ENCODE data around the gene NSUN7. TPM values are rescaled to one million over a fixed set of nuclear protein-coding genes. Genes with fewer than 3 reads are reported as not detected.

Gene NSUN7
- total RNA-seq, 2 donors from 2014 or later = 14.3 to 35.3 TPM

DNA sequence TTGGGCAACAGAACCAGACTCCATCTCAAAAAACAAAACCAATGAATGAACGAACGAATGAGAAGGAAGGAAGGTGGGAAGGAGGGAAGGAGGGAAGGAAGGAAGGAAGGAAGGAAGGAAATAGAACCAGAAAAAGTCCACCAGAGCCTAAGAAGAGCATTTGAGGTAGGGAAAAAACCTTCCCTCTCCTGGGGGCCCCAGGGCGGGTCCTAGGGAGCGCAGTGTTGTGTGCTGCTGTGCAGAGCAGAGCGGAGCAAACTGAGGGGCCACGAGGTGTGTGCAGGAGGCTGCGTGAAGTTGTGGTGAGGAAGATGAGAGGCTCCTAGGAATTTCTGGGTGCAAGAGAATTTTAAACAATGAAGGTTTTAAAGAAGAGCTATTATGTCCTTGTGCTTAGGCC lies 16.0 kb upstream of the NSUN7 start:
- Histone ChIP-seq H3K27me3 (no peaks in the 10 kb centered on the region), H3K4me3 (no peak overlapping the region), H3K27ac (no peak overlapping the region), H3K4me1 (peaks cover 14% of the 10 kb centered on the region), H3K36me3 (replicated peaks in 1 of 2; ENCODE audit: insufficient read depth in 1 of 2, low read depth in 2 of 2) (no peaks in the 10 kb centered on the region), H3K9me3 (no peaks in the 10 kb centered on the region)
- WGBS, 2 donors = 77 to 85% methylated on average over 7 of the region's 7 CpGs
- intact Hi-C loops (cut with DNase I) = no loop called here
- DNase-seq (no peak), ATAC-seq (no peak)
- no peak for TF ChIP-seq POLR2A (IDR thresholded peaks at IDR 0.05)
- TF ChIP-seq, protein P1, sequence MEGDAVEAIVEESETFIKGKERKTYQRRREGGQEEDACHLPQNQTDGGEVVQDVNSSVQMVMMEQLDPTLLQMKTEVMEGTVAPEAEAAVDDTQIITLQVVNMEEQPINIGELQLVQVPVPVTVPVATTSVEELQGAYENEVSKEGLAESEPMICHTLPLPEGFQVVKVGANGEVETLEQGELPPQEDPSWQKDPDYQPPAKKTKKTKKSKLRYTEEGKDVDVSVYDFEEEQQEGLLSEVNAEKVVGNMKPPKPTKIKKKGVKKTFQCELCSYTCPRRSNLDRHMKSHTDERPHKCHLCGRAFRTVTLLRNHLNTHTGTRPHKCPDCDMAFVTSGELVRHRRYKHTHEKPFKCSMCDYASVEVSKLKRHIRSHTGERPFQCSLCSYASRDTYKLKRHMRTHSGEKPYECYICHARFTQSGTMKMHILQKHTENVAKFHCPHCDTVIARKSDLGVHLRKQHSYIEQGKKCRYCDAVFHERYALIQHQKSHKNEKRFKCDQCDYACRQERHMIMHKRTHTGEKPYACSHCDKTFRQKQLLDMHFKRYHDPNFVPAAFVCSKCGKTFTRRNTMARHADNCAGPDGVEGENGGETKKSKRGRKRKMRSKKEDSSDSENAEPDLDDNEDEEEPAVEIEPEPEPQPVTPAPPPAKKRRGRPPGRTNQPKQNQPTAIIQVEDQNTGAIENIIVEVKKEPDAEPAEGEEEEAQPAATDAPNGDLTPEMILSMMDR (IDR thresholded peaks at IDR 0.05) = no peak

DNA sequence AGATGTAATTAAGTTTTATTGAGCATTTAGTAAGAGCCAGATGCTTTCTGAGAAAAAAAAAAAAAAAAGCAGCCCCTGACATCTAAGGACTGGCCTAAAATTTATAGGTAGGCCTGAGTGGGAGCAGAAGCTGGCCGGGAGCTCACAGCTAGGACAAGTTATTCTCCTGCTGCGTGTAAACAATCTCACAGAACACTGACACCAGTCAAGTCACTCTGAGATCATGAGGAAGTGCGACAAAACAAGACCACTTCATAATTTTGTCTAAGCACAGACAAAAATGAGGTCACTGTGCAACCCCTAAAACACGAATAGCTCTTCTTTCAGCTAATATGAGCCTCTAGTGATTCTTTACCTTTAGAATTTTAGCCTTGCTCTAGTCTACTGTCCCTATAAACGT lies 15.3 kb upstream of the NSUN7 start:
- no peak overlapping the region for H3K27ac ChIP-seq
- H3K4me3 ChIP-seq = no peak overlapping the region
- no peaks in the 10 kb centered on the region for H3K36me3 ChIP-seq (replicated peaks in 1 of 2; ENCODE audit: insufficient read depth in 1 of 2, low read depth in 2 of 2)
- WGBS, 2 donors = 72 to 89% methylated on average over 5 of the region's 5 CpGs
- DNase-seq (no peak), ATAC-seq (no peak)
- TF ChIP-seq, protein P1 (IDR thresholded peaks at IDR 0.05) = no peak
- TF ChIP-seq POLR2A (IDR thresholded peaks at IDR 0.05) = no peak
- intact Hi-C loops (cut with DNase I) = no loop called here
- no peaks in the 10 kb centered on the region for H3K27me3 ChIP-seq
- H3K4me1 ChIP-seq = peaks cover 14% of the 10 kb centered on the region
- no peaks in the 10 kb centered on the region for H3K9me3 ChIP-seq

DNA sequence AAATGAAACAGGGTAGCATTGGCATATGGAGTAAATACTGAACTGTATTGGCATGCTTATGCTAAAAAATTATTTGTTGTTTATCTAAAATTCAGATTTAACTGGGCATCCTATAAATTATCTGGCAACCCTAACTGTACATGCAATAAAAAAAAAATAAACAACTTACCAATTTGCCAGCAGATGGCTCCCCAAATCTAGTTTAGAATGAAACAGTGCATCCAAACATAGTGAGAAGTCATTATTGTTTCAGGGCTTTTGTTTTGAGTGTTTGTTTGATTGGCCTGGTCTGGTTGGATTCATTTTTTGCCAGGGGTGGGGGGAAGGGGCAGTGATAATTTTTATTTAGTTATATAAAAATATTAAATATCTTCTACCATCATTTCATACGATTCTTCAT lies 12.8 kb upstream of the NSUN7 start:
- no peak overlapping the region for H3K27ac ChIP-seq
- DNase-seq = no peak
- peaks cover 9% of the 10 kb centered on the region for H3K4me1 ChIP-seq
- intact Hi-C loops (cut with DNase I) = loop anchor here (5.0 kb wide), 1 partner anchor 160 kb away; no protein-coding TSS in a partner anchor
- TF ChIP-seq, protein P1 (IDR thresholded peaks at IDR 0.05) = peak in 5 of 7 experiments; percentile 22 to 43 (median 40)
- no peak for TF ChIP-seq POLR2A (IDR thresholded peaks at IDR 0.05)
- WGBS, 2 donors = 91 to 93% methylated on average over 1 of the region's 1 CpG
- no peaks in the 10 kb centered on the region for H3K27me3 ChIP-seq
- no peak for ATAC-seq
- H3K4me3 ChIP-seq = no peak overlapping the region
- H3K9me3 ChIP-seq = no peaks in the 10 kb centered on the region
- no peaks in the 10 kb centered on the region for H3K36me3 ChIP-seq (replicated peaks in 1 of 2; ENCODE audit: insufficient read depth in 1 of 2, low read depth in 2 of 2)

DNA sequence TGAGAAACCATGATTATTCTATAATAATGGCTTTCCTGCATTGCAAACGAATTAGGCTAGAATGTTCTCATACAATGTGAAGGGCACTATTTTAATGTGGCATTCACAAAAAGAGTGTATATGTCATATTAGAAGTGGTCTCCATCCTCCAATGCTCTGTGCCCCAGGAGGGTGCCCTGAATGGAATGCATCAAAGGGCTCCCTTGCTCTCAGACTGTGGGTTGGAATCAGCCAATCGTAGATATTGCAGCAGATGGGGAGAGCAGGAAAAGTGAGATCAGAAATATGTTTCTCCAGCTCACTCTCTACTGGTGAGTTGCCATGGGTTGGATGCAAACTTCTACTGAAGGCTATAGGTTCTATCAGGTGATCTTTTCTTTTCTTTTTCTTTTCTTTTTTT lies 11.9 kb upstream of the NSUN7 start:
- intact Hi-C loops (cut with DNase I) = loop anchor here (5.0 kb wide), 1 partner anchor 159 kb away; no protein-coding TSS in a partner anchor
- H3K4me1 ChIP-seq = no peaks in the 10 kb centered on the region
- WGBS, 2 donors = 42 to 61% methylated on average over 2 of the region's 2 CpGs
- no peak overlapping the region for H3K4me3 ChIP-seq
- no peak for TF ChIP-seq POLR2A (IDR thresholded peaks at IDR 0.05)
- TF ChIP-seq, protein P1 (IDR thresholded peaks at IDR 0.05) = no peak
- H3K27ac ChIP-seq = no peak overlapping the region
- H3K36me3 ChIP-seq (replicated peaks in 1 of 2; ENCODE audit: insufficient read depth in 1 of 2, low read depth in 2 of 2) = no peaks in the 10 kb centered on the region
- ATAC-seq (no peak), DNase-seq (no peak)
- no peaks in the 10 kb centered on the region for H3K27me3 ChIP-seq
- no peaks in the 10 kb centered on the region for H3K9me3 ChIP-seq

DNA sequence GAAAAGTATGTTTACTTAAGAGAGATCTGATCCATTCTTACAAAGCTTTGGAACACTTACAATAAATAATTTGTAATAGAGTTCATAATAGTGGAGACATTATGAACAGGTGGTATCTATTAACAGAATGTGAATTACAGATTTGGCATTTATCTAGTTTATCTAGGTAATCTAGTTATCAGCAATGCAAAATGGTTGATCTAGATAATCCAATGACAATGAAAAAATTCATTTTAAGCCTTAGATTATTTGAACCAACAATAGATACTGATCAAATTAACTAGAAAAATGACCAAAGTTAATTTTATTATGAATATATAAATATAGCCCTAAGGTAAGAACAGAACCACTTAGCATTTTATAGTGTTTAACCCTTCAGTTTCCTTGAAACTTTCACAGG lies 10.4 kb upstream of the NSUN7 start:
- Histone ChIP-seq H3K4me3 (no peak overlapping the region), H3K9me3 (no peaks in the 10 kb centered on the region), H3K4me1 (no peaks in the 10 kb centered on the region), H3K27ac (no peak overlapping the region), H3K27me3 (no peaks in the 10 kb centered on the region), H3K36me3 (replicated peaks in 1 of 2; ENCODE audit: insufficient read depth in 1 of 2, low read depth in 2 of 2) (no peaks in the 10 kb centered on the region)
- intact Hi-C loops (cut with DNase I) = loop anchor here (5.0 kb wide), 1 partner anchor 158 kb away; no protein-coding TSS in a partner anchor
- ATAC-seq (no peak), DNase-seq (no peak)
- TF ChIP-seq, protein P1 (IDR thresholded peaks at IDR 0.05) = no peak
- TF ChIP-seq POLR2A (IDR thresholded peaks at IDR 0.05) = no peak

Measured in body of pancreas (tissue), 4 donors.